A549 (cell line): Measurements from ENCODE around the gene CD300LF. TPM values are rescaled to one million over a fixed set of nuclear protein-coding genes. Genes with fewer than 3 reads are reported as not detected.

Source experiments
- ATAC-seq, 2 experiments: fragments of 200-7000 bp in 1 of 2; fragments of >200 bp in 1 of 2; cut with Nextera tagmentation in 1 of 2; cut with Tn5 transposase in 1 of 2; 3 replicates each; pipeline versions ENCODE4 v1.8.0 to v1.9.1; 2018 to 2020; ENCODE audit warnings: mild to moderate bottlenecking in 1 of 2, moderate library complexity in 1 of 2
- CTCF ChIA-PET: fragments of 300-600 bp; sonication (Branson Sonifier 250); formaldehyde crosslinking; extraction: SDS; loops from one replicate; lab custom pipeline; 2021; ENCODE audit warnings: antibody characterized with exemption, inconsistent platforms; lab: Yijun Ruan, JAX
- POLR2A ChIA-PET: fragments of 350-600 bp; formaldehyde crosslinking; extraction: SDS; loops from one replicate; lab custom pipeline; 2021; ENCODE audit warnings: antibody characterized with exemption, inconsistent platforms; lab: Yijun Ruan, JAX
- DNase-seq, 2 experiments: peaks; one replicate each; pipeline versions ENCODE4 v3.0.0 to v3.0.0-alpha.2; 2011 to 2016; ENCODE audit warnings: low read depth in 1 of 2, low spot score in 1 of 2
- FAIRE-seq: peaks from 2 replicates; lab custom pipeline; 2011; peaks lifted over from hg19 to GRCh38; lab: Jason Lieb, UNC
- H3K27ac ChIP-seq, 2 experiments: fragments of >200 bp; sonication (Bioruptor Twin); formaldehyde crosslinking; 3 replicates each; pipeline ENCODE4 v1.5.1; 2016 to 2017
- H3K4me1 ChIP-seq: fragments of >200 bp; sonication (Bioruptor Twin); formaldehyde crosslinking; 3 replicates; pipeline ENCODE4 v1.6.1; 2016
- H3K4me2 ChIP-seq: fragments of >200 bp; sonication (Bioruptor Twin); formaldehyde crosslinking; 3 replicates; pipeline ENCODE4 v1.6.1; 2016
- H3K4me3 ChIP-seq: fragments of >200 bp; sonication (Bioruptor Twin); formaldehyde crosslinking; 3 replicates; pipeline ENCODE4 v1.5.1; 2016
- H3K9me3 ChIP-seq: fragments of >200 bp; sonication (Bioruptor Twin); formaldehyde crosslinking; 3 replicates; pipeline ENCODE4 v1.6.1; 2016
- CHD4 ChIP-seq: fragments of 200-600 bp; sonication (generic); IDR thresholded peaks from 2 replicates; pipeline ENCODE4 v1.6.1; 2016; ENCODE audit warnings: antibody characterized with exemption, mild to moderate bottlenecking, borderline replicate concordance
- EHMT2 ChIP-seq: fragments of 200-600 bp; sonication (generic); IDR thresholded peaks from 2 replicates; pipeline ENCODE4 v1.6.1; 2016; ENCODE audit warnings: antibody characterized with exemption, low read depth, mild to moderate bottlenecking, moderate library complexity
- EP300 ChIP-seq, 2 experiments: fragments of >200 bp; sonication (Bioruptor Twin); formaldehyde crosslinking; IDR thresholded peaks; 2 replicates in 1 of 2; 3 replicates in 1 of 2; pipeline ENCODE4 v1.6.1; 2016 to 2017
- ESRRA ChIP-seq: fragments of 150-350 bp; IDR thresholded peaks from 2 replicates; pipeline ENCODE4 v1.6.1; 2014; ENCODE audit warnings: mild to moderate bottlenecking, low read length, borderline replicate concordance
- FOSB ChIP-seq: fragments of 250-450 bp; sonication (Bioruptor Pico); IDR thresholded peaks from 2 replicates; pipeline ENCODE4 v1.5.0; 2020; ENCODE audit warnings: mild to moderate bottlenecking, moderate library complexity
- FOSL2 ChIP-seq, 2 experiments: fragments of 450-650 bp in 1 of 2; fragments of >200 bp in 1 of 2; sonication (Bioruptor Twin) in 1 of 2; formaldehyde crosslinking; IDR thresholded peaks; 2 replicates each; pipeline versions ENCODE4 v1.5.0 to v1.6.1; 2016 to 2020; ENCODE audit warnings: mild to moderate bottlenecking in 1 of 2, moderate library complexity in 1 of 2
- FOXS1 ChIP-seq: fragments of 250-450 bp; sonication (Bioruptor Pico); IDR thresholded peaks from 2 replicates; pipeline ENCODE4 v1.5.0; 2020; ENCODE audit warnings: mild to moderate bottlenecking, moderate library complexity
- HEYL ChIP-seq: fragments of 250-450 bp; sonication (Bioruptor Pico); IDR thresholded peaks from 2 replicates; pipeline ENCODE4 v1.8.0; 2021; ENCODE audit warnings: mild to moderate bottlenecking, moderate library complexity
- HOXA7 ChIP-seq: fragments of 250-450 bp; sonication (Bioruptor Pico); IDR thresholded peaks from 2 replicates; pipeline ENCODE4 v1.5.0; 2020; ENCODE audit warnings: mild to moderate bottlenecking, moderate library complexity
- HOXB13 ChIP-seq: fragments of 250-450 bp; sonication (Bioruptor Pico); IDR thresholded peaks from 2 replicates; pipeline ENCODE4 v1.5.0; 2020; ENCODE audit warnings: low read depth, mild to moderate bottlenecking, moderate library complexity
- HOXB5 ChIP-seq: fragments of 250-450 bp; sonication (Bioruptor Pico); IDR thresholded peaks from 2 replicates; pipeline ENCODE4 v1.5.0; 2020; ENCODE audit warnings: mild to moderate bottlenecking, moderate library complexity
- JUN ChIP-seq, 2 experiments: fragments of >200 bp; sonication (Bioruptor Twin); formaldehyde crosslinking; IDR thresholded peaks; 2 replicates in 1 of 2; 3 replicates in 1 of 2; pipeline ENCODE4 v1.6.1; 2016 to 2017
- KDM1A ChIP-seq: fragments of 200-600 bp; sonication (generic); IDR thresholded peaks from 2 replicates; pipeline ENCODE4 v1.6.1; 2016; ENCODE audit warnings: low read depth, mild to moderate bottlenecking
- MYC ChIP-seq: IDR thresholded peaks from 2 replicates; pipeline ENCODE4 v1.6.1; 2012; ENCODE audit warnings: mild to moderate bottlenecking, inconsistent platforms, low read length, improper control_type of control experiment, borderline replicate concordance
- NFE2L2 ChIP-seq: fragments of 150-350 bp; conservative IDR thresholded peaks from 2 replicates; pipeline ENCODE4 v1.6.1; 2014; ENCODE audit warnings: low read length
- POLR2A ChIP-seq: IDR thresholded peaks from 2 replicates; pipeline ENCODE4 v1.6.1; 2012; ENCODE audit warnings: mild to moderate bottlenecking, low read length
- POLR2AphosphoS2 ChIP-seq: conservative IDR thresholded peaks from 2 replicates; pipeline ENCODE4 v1.6.1; 2012; ENCODE audit warnings: low read length, improper control_type of control experiment, inconsistent platforms
- RAD21 ChIP-seq, 2 experiments: fragments of >200 bp in 1 of 2; sonication (Bioruptor Twin) in 1 of 2; formaldehyde crosslinking in 1 of 2; IDR thresholded peaks in 1 of 2; conservative IDR thresholded peaks in 1 of 2; 2 replicates in 1 of 2; 3 replicates in 1 of 2; pipeline ENCODE4 v1.6.1; 2012 to 2018; ENCODE audit warnings: inconsistent platforms in 1 of 2
- RNF2 ChIP-seq: fragments of 200-600 bp; sonication (generic); IDR thresholded peaks from 2 replicates; pipeline ENCODE4 v1.6.1; 2016; ENCODE audit warnings: low read depth, mild to moderate bottlenecking, antibody characterized with exemption, moderate library complexity, borderline replicate concordance
- SMC3 ChIP-seq: fragments of >200 bp; sonication (Bioruptor Twin); formaldehyde crosslinking; IDR thresholded peaks from 3 replicates; pipeline ENCODE4 v1.6.1; 2018; ENCODE audit warnings: inconsistent platforms
- SREBF2 ChIP-seq: fragments of 450-650 bp; IDR thresholded peaks from 2 replicates; pipeline ENCODE4 v1.6.1; 2014; ENCODE audit warnings: mild to moderate bottlenecking, moderate library complexity
- ZC3H11A ChIP-seq: fragments of 450-650 bp; IDR thresholded peaks from 2 replicates; pipeline ENCODE4 v1.6.1; 2014; ENCODE audit warnings: antibody characterized with exemption, mild to moderate bottlenecking
- WGBS: methylation state at CpG from one replicate; pipeline ENCODE4 v1.1.6; 2017; ENCODE audit errors: missing lambda C conversion rate; 5-methylcytosine and 5-hydroxymethylcytosine counted together
- polyA plus RNA-seq, 4 experiments: library from polyadenylated mRNA; depleted of rRNA in 3 of 4; stranded (reverse); fragments of >200 nt; fragmentation: RNase III in 1 of 4; extraction: RNeasy Plus Mini Kit Qiagen cat#74134 plus additional on column Dnase treatment in 1 of 4; gene quantifications; 2 replicates in 3 of 4; 3 replicates in 1 of 4; pipeline ENCODE4 v1.2.3, GENCODE V29; 2011 to 2017
- TF ChIP-seq, protein P1 (sequence below): IDR thresholded peaks from 2 replicates; pipeline ENCODE4 v1.6.1; 2012; ENCODE audit warnings: low read depth, borderline replicate concordance
- TF ChIP-seq, protein P2 (sequence below): IDR thresholded peaks from 2 replicates; pipeline ENCODE4 v1.6.1; 2012
- TF ChIP-seq, protein P3 (sequence below): fragments of 250-450 bp; sonication (Bioruptor Pico); IDR thresholded peaks from 2 replicates; pipeline ENCODE4 v1.5.0; 2021; ENCODE audit warnings: mild to moderate bottlenecking, moderate library complexity, borderline replicate concordance
- TF ChIP-seq, protein P4 (sequence below): fragments of 150-350 bp; IDR thresholded peaks from 2 replicates; pipeline ENCODE4 v1.6.1; 2014; ENCODE audit warnings: low read depth, mild to moderate bottlenecking, low read length
- TF ChIP-seq, protein P5 (sequence below): fragments of >200 bp; sonication (Bioruptor Twin); formaldehyde crosslinking; IDR thresholded peaks from 2 replicates; pipeline ENCODE4 v1.6.1; 2016
- TF ChIP-seq, protein P6 (sequence below): fragments of 200-600 bp; sonication (generic); IDR thresholded peaks from 2 replicates; pipeline ENCODE4 v1.6.1; 2016; ENCODE audit warnings: antibody characterized with exemption, mild to moderate bottlenecking, moderate library complexity

Gene CD300LF
- polyA plus RNA-seq, 2 of the 4 experiments (the other 2 are of a cell fraction), result not detected

DNA sequence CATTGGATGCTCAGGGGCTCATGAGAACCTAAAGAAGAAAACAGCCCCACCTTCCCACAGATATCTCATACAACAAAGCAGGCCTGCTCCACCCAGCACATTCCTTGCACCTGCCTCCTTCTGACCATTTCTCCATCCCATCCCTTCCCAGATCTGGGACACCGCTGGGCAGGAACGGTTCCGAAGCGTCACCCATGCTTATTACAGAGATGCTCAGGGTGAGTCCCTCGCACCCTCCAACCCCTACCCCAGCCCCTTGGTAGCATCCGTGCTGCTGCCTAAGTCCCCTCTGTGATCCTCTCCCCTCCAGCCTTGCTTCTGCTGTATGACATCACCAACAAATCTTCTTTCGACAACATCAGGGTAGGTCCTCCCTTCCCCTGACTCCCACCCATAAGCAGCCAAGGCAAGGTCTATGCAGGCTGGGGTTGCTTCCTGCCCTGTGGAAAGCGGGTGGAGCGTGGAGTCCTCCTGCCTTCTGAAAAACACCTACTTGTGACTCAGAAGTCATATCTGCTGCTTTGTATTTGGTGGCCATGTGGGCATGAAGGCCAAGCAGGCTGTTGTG lies 30.3 kb upstream of the CD300LF start:
- Histone ChIP-seq H3K4me2 (no peak overlapping the region), H3K4me1 (peaks cover 25% of the 10 kb centered on the region), H3K27ac (no peak overlapping the region), H3K9me3 (no peaks in the 10 kb centered on the region), H3K4me3 (no peak overlapping the region)
- FAIRE-seq (no peak), ATAC-seq (no peak)
- ChIA-PET CTCF (interaction anchor here (0.6 to 7.8 kb wide), 10 partner anchors 17 to 177 kb away, joined by 3 to 107 read pairs (median 8); partner anchors contain the start of gene NAT9), POLR2A (no interaction called here)
- TF ChIP-seq FOSB (CRISPR knock-in tag), result no peak
- TF ChIP-seq, protein P1, sequence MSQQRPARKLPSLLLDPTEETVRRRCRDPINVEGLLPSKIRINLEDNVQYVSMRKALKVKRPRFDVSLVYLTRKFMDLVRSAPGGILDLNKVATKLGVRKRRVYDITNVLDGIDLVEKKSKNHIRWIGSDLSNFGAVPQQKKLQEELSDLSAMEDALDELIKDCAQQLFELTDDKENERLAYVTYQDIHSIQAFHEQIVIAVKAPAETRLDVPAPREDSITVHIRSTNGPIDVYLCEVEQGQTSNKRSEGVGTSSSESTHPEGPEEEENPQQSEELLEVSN, result no peak
- TF ChIP-seq HOXB5 (CRISPR knock-in tag), result no peak
- TF ChIP-seq, protein P2, sequence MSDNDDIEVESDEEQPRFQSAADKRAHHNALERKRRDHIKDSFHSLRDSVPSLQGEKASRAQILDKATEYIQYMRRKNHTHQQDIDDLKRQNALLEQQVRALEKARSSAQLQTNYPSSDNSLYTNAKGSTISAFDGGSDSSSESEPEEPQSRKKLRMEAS, result no peak
- TF ChIP-seq KDM1A, result no peak
- TF ChIP-seq MYC, result no peak
- no peak for TF ChIP-seq CHD4
- TF ChIP-seq ZC3H11A, result no peak
- TF ChIP-seq, protein P3, sequence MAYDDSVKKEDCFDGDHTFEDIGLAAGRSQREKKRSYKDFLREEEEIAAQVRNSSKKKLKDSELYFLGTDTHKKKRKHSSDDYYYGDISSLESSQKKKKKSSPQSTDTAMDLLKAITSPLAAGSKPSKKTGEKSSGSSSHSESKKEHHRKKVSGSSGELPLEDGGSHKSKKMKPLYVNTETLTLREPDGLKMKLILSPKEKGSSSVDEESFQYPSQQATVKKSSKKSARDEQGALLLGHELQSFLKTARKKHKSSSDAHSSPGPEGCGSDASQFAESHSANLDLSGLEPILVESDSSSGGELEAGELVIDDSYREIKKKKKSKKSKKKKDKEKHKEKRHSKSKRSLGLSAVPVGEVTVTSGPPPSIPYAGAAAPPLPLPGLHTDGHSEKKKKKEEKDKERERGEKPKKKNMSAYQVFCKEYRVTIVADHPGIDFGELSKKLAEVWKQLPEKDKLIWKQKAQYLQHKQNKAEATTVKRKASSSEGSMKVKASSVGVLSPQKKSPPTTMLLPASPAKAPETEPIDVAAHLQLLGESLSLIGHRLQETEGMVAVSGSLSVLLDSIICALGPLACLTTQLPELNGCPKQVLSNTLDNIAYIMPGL (CRISPR knock-in tag), result no peak
- no peak for TF ChIP-seq RNF2
- TF ChIP-seq POLR2A, result no peak
- TF ChIP-seq NFE2L2, result no peak
- TF ChIP-seq FOXS1 (CRISPR knock-in tag), result no peak
- no peak for TF ChIP-seq SREBF2
- TF ChIP-seq, protein P4, sequence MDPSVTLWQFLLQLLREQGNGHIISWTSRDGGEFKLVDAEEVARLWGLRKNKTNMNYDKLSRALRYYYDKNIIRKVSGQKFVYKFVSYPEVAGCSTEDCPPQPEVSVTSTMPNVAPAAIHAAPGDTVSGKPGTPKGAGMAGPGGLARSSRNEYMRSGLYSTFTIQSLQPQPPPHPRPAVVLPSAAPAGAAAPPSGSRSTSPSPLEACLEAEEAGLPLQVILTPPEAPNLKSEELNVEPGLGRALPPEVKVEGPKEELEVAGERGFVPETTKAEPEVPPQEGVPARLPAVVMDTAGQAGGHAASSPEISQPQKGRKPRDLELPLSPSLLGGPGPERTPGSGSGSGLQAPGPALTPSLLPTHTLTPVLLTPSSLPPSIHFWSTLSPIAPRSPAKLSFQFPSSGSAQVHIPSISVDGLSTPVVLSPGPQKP, result no peak
- TF ChIP-seq POLR2AphosphoS2, result no peak
- no peak for TF ChIP-seq ESRRA
- TF ChIP-seq HOXA7, result no peak
- TF ChIP-seq, all 56 proteins: peak for 0
- no peak for DNase-seq
- WGBS, result 88% methylated on average over 9 of the region's 9 CpGs

DNA sequence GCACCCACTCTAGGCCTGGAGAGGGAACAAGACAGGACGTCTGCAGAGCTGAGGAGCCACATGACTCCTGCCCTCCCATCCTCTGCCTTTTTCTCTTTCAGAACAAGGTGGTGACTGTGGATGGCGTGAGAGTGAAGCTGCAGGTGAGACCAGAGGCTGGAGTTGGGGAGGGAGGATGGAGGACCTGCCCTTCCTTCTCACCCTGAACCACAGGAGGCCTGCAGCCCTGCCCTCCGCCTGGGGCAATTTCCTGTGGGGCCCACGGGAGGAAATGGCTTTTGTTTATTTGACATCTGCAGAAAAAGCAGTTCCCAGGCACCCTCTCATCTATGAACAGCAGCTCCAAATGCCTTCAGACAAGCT lies 29.4 kb upstream of the CD300LF start:
- no peak for ATAC-seq
- CTCF ChIA-PET, result interaction anchor here (0.6 to 7.8 kb wide), 11 partner anchors 18 to 262 kb away, joined by 3 to 107 read pairs (median 5); partner anchors contain the start of gene NAT9
- POLR2A ChIA-PET, result no interaction called here
- 37% methylated on average over 4 of the region's 4 CpGs for WGBS
- DNase-seq, result no peak
- Histone ChIP-seq H3K4me1 (peaks cover 29% of the 10 kb centered on the region), H3K27ac (peak overlapping the region in 1 of 2 experiments; percentile 12; a peak in 1 of 6 replicates), H3K4me3 (no peak overlapping the region), H3K9me3 (no peaks in the 10 kb centered on the region), H3K4me2 (peak overlapping the region; percentile 17; the same call in 1 of the 3 replicates)
- no peak for FAIRE-seq
- TF ChIP-seq FOXS1 (CRISPR knock-in tag), result no peak
- no peak for TF ChIP-seq FOSL2 (IDR thresholded peaks at IDR 0.05)
- no peak for TF ChIP-seq FOSL2 (CRISPR knock-in tag; IDR thresholded peaks at IDR 0.05)
- no peak for TF ChIP-seq KDM1A
- TF ChIP-seq SMC3, result no peak
- TF ChIP-seq HEYL (CRISPR knock-in tag), result no peak
- TF ChIP-seq, protein P5, sequence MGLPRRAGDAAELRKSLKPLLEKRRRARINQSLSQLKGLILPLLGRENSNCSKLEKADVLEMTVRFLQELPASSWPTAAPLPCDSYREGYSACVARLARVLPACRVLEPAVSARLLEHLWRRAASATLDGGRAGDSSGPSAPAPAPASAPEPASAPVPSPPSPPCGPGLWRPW, result no peak
- TF ChIP-seq, protein P6, sequence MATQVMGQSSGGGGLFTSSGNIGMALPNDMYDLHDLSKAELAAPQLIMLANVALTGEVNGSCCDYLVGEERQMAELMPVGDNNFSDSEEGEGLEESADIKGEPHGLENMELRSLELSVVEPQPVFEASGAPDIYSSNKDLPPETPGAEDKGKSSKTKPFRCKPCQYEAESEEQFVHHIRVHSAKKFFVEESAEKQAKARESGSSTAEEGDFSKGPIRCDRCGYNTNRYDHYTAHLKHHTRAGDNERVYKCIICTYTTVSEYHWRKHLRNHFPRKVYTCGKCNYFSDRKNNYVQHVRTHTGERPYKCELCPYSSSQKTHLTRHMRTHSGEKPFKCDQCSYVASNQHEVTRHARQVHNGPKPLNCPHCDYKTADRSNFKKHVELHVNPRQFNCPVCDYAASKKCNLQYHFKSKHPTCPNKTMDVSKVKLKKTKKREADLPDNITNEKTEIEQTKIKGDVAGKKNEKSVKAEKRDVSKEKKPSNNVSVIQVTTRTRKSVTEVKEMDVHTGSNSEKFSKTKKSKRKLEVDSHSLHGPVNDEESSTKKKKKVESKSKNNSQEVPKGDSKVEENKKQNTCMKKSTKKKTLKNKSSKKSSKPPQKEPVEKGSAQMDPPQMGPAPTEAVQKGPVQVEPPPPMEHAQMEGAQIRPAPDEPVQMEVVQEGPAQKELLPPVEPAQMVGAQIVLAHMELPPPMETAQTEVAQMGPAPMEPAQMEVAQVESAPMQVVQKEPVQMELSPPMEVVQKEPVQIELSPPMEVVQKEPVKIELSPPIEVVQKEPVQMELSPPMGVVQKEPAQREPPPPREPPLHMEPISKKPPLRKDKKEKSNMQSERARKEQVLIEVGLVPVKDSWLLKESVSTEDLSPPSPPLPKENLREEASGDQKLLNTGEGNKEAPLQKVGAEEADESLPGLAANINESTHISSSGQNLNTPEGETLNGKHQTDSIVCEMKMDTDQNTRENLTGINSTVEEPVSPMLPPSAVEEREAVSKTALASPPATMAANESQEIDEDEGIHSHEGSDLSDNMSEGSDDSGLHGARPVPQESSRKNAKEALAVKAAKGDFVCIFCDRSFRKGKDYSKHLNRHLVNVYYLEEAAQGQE, result no peak
- no peak for TF ChIP-seq JUN (IDR thresholded peaks at IDR 0.05)
- no peak for TF ChIP-seq EHMT2
- no peak for TF ChIP-seq RAD21 (conservative IDR thresholded peaks at IDR 0.05 in 1 of 2, IDR thresholded peaks at IDR 0.05 in 1 of 2)
- no peak for TF ChIP-seq MYC
- no peak for TF ChIP-seq HOXB13 (CRISPR knock-in tag)
- no peak for TF ChIP-seq NFE2L2
- no peak for TF ChIP-seq HOXB5 (CRISPR knock-in tag)
- no peak for TF ChIP-seq EP300 (IDR thresholded peaks at IDR 0.05)
- TF ChIP-seq, protein P4, result no peak
